IMR-90 (cell line): ENCODE measurements around the gene ELOVL5. TPM values are rescaled to one million over a fixed set of nuclear protein-coding genes. Genes with fewer than 3 reads are reported as not detected.

Source experiments
- ATAC-seq: fragments of 200-7000 bp; cut with Tn5 transposase; 2 replicates; pipeline ENCODE4 v1.9.1; 2020; ENCODE audit warnings: low read depth, mild to moderate bottlenecking, moderate library complexity
- BruUV-seq: library from RNA; stranded (reverse); fragments of 400-500 nt; replicated peaks from 2 replicates; lab custom pipeline; 2021; lab: Mats Ljungman, UMichigan
- CTCF ChIA-PET: fragments of 300-600 bp; formaldehyde crosslinking; extraction: SDS; loops from one replicate; lab custom pipeline; 2021; ENCODE audit warnings: antibody characterized with exemption; lab: Yijun Ruan, JAX
- POLR2A ChIA-PET: fragments of 300-600 bp; sonication (Branson Sonifier 250); formaldehyde crosslinking; loops from one replicate; lab custom pipeline; 2022; ENCODE audit warnings: antibody characterized with exemption; ENCODE audit not compliant: unreplicated experiment; lab: Charles Lee
- DNase-seq: peaks from one replicate; pipeline ENCODE4 v3.0.0; 2013
- H2AFZ ChIP-seq: replicated peaks from 2 replicates; pipeline ENCODE3; 2013; ENCODE audit warnings: low read length, mild to moderate bottlenecking; ENCODE audit not compliant: poor library complexity
- H2AK5ac ChIP-seq: 2 replicates; pipeline ENCODE4 v1.6.1; 2013; ENCODE audit warnings: low read depth, low read length, inconsistent platforms
- H2AK9ac ChIP-seq: replicated peaks from 2 replicates; pipeline ENCODE3; 2013; ENCODE audit warnings: mild to moderate bottlenecking, low read depth, low read length, moderate library complexity; ENCODE audit not compliant: poor library complexity
- H2BK120ac ChIP-seq: 2 replicates; pipeline ENCODE4 v1.6.1; 2013; ENCODE audit warnings: low read depth, low read length, inconsistent platforms
- H2BK15ac ChIP-seq: 3 replicates; pipeline ENCODE4 v1.6.1; 2013; ENCODE audit warnings: low read depth, low read length, inconsistent platforms
- H2BK20ac ChIP-seq: 2 replicates; pipeline ENCODE4 v1.6.1; 2013; ENCODE audit warnings: low read depth, mild to moderate bottlenecking, inconsistent platforms, low read length, moderate library complexity
- H2BK5ac ChIP-seq: 2 replicates; pipeline ENCODE4 v1.6.1; 2013; ENCODE audit warnings: mild to moderate bottlenecking, low read depth, low read length, inconsistent platforms; ENCODE audit not compliant: poor library complexity, severe bottlenecking
- H3K14ac ChIP-seq: replicated peaks from 2 replicates; pipeline ENCODE4 v1.6.1; 2013; ENCODE audit warnings: low read depth, low read length, inconsistent platforms
- H3K18ac ChIP-seq: 2 replicates; pipeline ENCODE4 v1.6.1; 2013; ENCODE audit warnings: low read depth, low read length, control low read depth
- H3K23ac ChIP-seq: 2 replicates; pipeline ENCODE4 v1.6.1; 2013; ENCODE audit warnings: low read depth, low read length, inconsistent platforms
- H3K27ac ChIP-seq: 2 replicates; pipeline ENCODE4 v1.5.1; 2013; ENCODE audit warnings: mild to moderate bottlenecking, control low read depth, low read length; ENCODE audit not compliant: insufficient read depth
- H3K27me3 ChIP-seq: 2 replicates; pipeline ENCODE4 v1.6.1; 2013; ENCODE audit warnings: low read length; ENCODE audit not compliant: control insufficient read depth, insufficient read depth
- H3K36me3 ChIP-seq: 2 replicates; pipeline ENCODE4 v1.6.1; 2013; ENCODE audit warnings: low read length, mixed read lengths; ENCODE audit not compliant: control insufficient read depth, insufficient read depth
- H3K4ac ChIP-seq: 2 replicates; pipeline ENCODE4 v1.6.1; 2013; ENCODE audit warnings: low read depth, low read length, inconsistent platforms
- H3K4me1 ChIP-seq: 2 replicates; pipeline ENCODE4 v1.6.1; 2013; ENCODE audit warnings: low read length, mixed read lengths; ENCODE audit not compliant: control insufficient read depth, insufficient read depth
- H3K4me2 ChIP-seq: 2 replicates; pipeline ENCODE4 v1.6.1; 2013; ENCODE audit warnings: low read depth, mild to moderate bottlenecking, control low read depth, low read length, moderate library complexity
- H3K4me3 ChIP-seq: 2 replicates; pipeline ENCODE4 v1.5.1; 2013; ENCODE audit warnings: low read depth, mild to moderate bottlenecking, control low read depth, low read length, moderate library complexity; ENCODE audit not compliant: insufficient read depth
- H3K56ac ChIP-seq: 2 replicates; pipeline ENCODE4 v1.6.1; 2013; ENCODE audit warnings: low read length, inconsistent platforms; ENCODE audit not compliant: insufficient read depth; ENCODE audit errors: extremely low read depth
- H3K79me1 ChIP-seq, 2 experiments: 2 replicates each; pipeline ENCODE4 v1.6.1; 2013; ENCODE audit warnings: low read length in 2 of 2, inconsistent platforms in 1 of 2, low read depth in 1 of 2
- H3K9ac ChIP-seq: 2 replicates; pipeline ENCODE4 v1.6.1; 2013; ENCODE audit warnings: low read depth, low read length, control low read depth
- H3K9me1 ChIP-seq: 2 replicates; pipeline ENCODE4 v1.6.1; 2013; ENCODE audit warnings: low read length, inconsistent platforms; ENCODE audit not compliant: insufficient read depth
- H3K9me3 ChIP-seq: 2 replicates; pipeline ENCODE4 v1.6.1; 2013; ENCODE audit warnings: low read length; ENCODE audit not compliant: control insufficient read depth, insufficient read depth
- H4K20me1 ChIP-seq: 2 replicates; pipeline ENCODE4 v1.6.1; 2013; ENCODE audit warnings: low read length, inconsistent platforms; ENCODE audit not compliant: insufficient read depth
- H4K5ac ChIP-seq: 2 replicates; pipeline ENCODE4 v1.6.1; 2013; ENCODE audit warnings: mild to moderate bottlenecking, low read depth, low read length, control low read depth
- H4K8ac ChIP-seq, 2 experiments: 2 replicates each; pipeline ENCODE4 v1.6.1; 2013; ENCODE audit warnings: low read depth in 2 of 2, low read length in 2 of 2, control low read depth in 1 of 2, inconsistent platforms in 1 of 2
- H4K91ac ChIP-seq: 2 replicates; pipeline ENCODE4 v1.6.1; 2013; ENCODE audit warnings: low read depth, low read length, inconsistent platforms; ENCODE audit not compliant: insufficient read depth
- RAD21 ChIP-seq: IDR thresholded peaks from 2 replicates; pipeline ENCODE4 v1.6.1; 2012; ENCODE audit warnings: low read length, improper control_type of control experiment
- USF2 ChIP-seq: fragments of 150-350 bp; IDR thresholded peaks from 2 replicates; pipeline ENCODE4 v1.6.1; 2017; ENCODE audit warnings: mild to moderate bottlenecking, antibody characterized with exemption, low read length, low read depth
- WGBS, 2 experiments: methylation state at CpG; one replicate each; pipeline versions ENCODE4 v1.1.5 to v1.1.7; 2013; ENCODE audit warnings: missing lambda C conversion rate in 2 of 2; ENCODE audit not compliant: insufficient read length in 1 of 2; ENCODE audit errors: extremely low coverage in 2 of 2; 5-methylcytosine and 5-hydroxymethylcytosine counted together
- dilution Hi-C: fragments of 300-500 bp; cut with HindIII; formaldehyde crosslinking; loops from one replicate; pipeline ENCODE4 v1.14.3; 2018; ENCODE audit warnings: low sequenced_read_pairs; ENCODE audit not compliant: unreplicated experiment
- in situ Hi-C: fragments of 300-500 bp; cut with MboI; formaldehyde crosslinking; loops from 3 replicates; pipeline ENCODE4 v1.14.3; 2019; ENCODE audit warnings: low sequenced_read_pairs, inconsistent platforms, mixed read lengths
- intact Hi-C: fragments of 100-400 bp; cut with micrococcal nuclease; formaldehyde crosslinking; loops from 2 replicates; pipeline ENCODE4 v1.10.0; 2022
- polyA plus RNA-seq, 3 experiments: library from polyadenylated mRNA; depleted of rRNA; stranded (reverse); fragments of >200 nt; gene quantifications; 2 replicates each; pipeline ENCODE4 v1.2.3, GENCODE V29; 2012; ENCODE audit warnings: low replicate concordance in 1 of 3
- total RNA-seq: library from RNA; depleted of rRNA; stranded (reverse); fragments of >200 nt; gene quantifications from 2 replicates; pipeline ENCODE4 v1.2.3, GENCODE V29; 2012

Gene ELOVL5
- total and polyA plus RNA-seq, 2 of the 4 experiments (the other 2 are of a cell fraction), result 32.1 to 42.3 TPM

- no peak overlapping the region for H2BK15ac ChIP-seq
- H3K14ac ChIP-seq, result no peak overlapping the region
- H3K4ac ChIP-seq, result no peak overlapping the region
- no peak overlapping the region for H2BK20ac ChIP-seq
- intact Hi-C loops (no loop called here), dilution Hi-C loops (no loop called here), in situ Hi-C loops (no loop called here)
- no CpG with 5 or more reads among the region's 2 CpGs for WGBS, 2 experiments
- peaks cover 6% of the 10 kb centered on the region for H3K9me1 ChIP-seq
- no peak overlapping the region for H3K56ac ChIP-seq
- H2AK5ac ChIP-seq, result no peak overlapping the region
- H2AFZ ChIP-seq, result no peak overlapping the region
- no peaks in the 10 kb centered on the region for H3K27me3 ChIP-seq
- no TSS peak for BruUV-seq
- H3K9me3 ChIP-seq, result no peaks in the 10 kb centered on the region
- POLR2A ChIA-PET, result no interaction called here
- H3K4me1 ChIP-seq, result no peaks in the 10 kb centered on the region
- H2BK120ac ChIP-seq, result no peak overlapping the region
- no peak overlapping the region for H2AK9ac ChIP-seq
- CTCF ChIA-PET, result no interaction called here
- H3K36me3 ChIP-seq, result peaks cover 5% of the 10 kb centered on the region
- no peak overlapping the region for H3K18ac ChIP-seq
- no peak overlapping the region for H3K23ac ChIP-seq
- no peak overlapping the region for H3K9ac ChIP-seq
- H2BK5ac ChIP-seq, result no peak overlapping the region
- H4K20me1 ChIP-seq, result peaks cover 58% of the 10 kb centered on the region
- no peak for DNase-seq
- no peak overlapping the region for H4K8ac ChIP-seq
- no peak for ATAC-seq
- no peak for TF ChIP-seq USF2
- TF ChIP-seq RAD21, result no peak
- H4K91ac ChIP-seq, result no peak overlapping the region
- H3K27ac ChIP-seq, result no peak overlapping the region
- no peak overlapping the region for H3K4me3 ChIP-seq
- H3K79me1 ChIP-seq, result peaks cover 37 to 91% of the 10 kb centered on the region in 2 experiments
- H4K5ac ChIP-seq, result no peak overlapping the region
- no peak overlapping the region for H3K4me2 ChIP-seq
Observed at GRCh38 chr6:53340536-53340935, 8.2 kb downstream of the ELOVL5 start.
